Gastrocnemius medialis (tissue), 4 donors: ENCODE measurements around the gene CACNA1D.
"Not testable (repeated sequence)": the region's sequence is repeated elsewhere in the genome, so short reads cannot be mapped to it uniquely, and the experiment has no call there.

ENCODE experiments used
- POLR2A ChIP-seq, 2 donors: fragments of 450-650 bp; IDR thresholded peaks; one replicate each; pipeline ENCODE4 v1.6.1; 2017; ENCODE audit warnings: antibody characterized with exemption in 2 of 2, mild to moderate bottlenecking in 2 of 2, moderate library complexity in 2 of 2
- TF ChIP-seq, protein P1 (sequence below), 5 experiments: fragments of 450-650 bp in 3 of 5; fragments of 200-600 bp in 2 of 5; sonication (generic) in 2 of 5; IDR thresholded peaks in 4 of 5; conservative IDR thresholded peaks in 1 of 5; 1 replicate in 4 of 5; 2 replicates in 1 of 5; pipeline ENCODE4 v1.5.1; 2016 to 2019; ENCODE audit warnings: antibody characterized with exemption in 5 of 5, mild to moderate bottlenecking in 3 of 5, moderate library complexity in 3 of 5

GRCh38 chr3:53469758-53470157 is 24.7 kb upstream of the CACNA1D start:
- TF ChIP-seq, protein P1, sequence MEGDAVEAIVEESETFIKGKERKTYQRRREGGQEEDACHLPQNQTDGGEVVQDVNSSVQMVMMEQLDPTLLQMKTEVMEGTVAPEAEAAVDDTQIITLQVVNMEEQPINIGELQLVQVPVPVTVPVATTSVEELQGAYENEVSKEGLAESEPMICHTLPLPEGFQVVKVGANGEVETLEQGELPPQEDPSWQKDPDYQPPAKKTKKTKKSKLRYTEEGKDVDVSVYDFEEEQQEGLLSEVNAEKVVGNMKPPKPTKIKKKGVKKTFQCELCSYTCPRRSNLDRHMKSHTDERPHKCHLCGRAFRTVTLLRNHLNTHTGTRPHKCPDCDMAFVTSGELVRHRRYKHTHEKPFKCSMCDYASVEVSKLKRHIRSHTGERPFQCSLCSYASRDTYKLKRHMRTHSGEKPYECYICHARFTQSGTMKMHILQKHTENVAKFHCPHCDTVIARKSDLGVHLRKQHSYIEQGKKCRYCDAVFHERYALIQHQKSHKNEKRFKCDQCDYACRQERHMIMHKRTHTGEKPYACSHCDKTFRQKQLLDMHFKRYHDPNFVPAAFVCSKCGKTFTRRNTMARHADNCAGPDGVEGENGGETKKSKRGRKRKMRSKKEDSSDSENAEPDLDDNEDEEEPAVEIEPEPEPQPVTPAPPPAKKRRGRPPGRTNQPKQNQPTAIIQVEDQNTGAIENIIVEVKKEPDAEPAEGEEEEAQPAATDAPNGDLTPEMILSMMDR (IDR thresholded peaks at IDR 0.05 in 4 of 5, conservative IDR thresholded peaks at IDR 0.05 in 1 of 5): not testable (repeated sequence)
- not testable (repeated sequence) for TF ChIP-seq POLR2A (IDR thresholded peaks at IDR 0.05)
